Measurements from ENCODE around the gene TBC1D14.

TBC1D14 gene

GRCh38 chr4:7044137-7044930 lies 134.7 kb downstream of the TBC1D14 start:
- DNase-seq (ENCODE audit: low spot score): peak; percentile 22

- DNase-seq (ENCODE audit: low spot score): no peak
Measured at GRCh38 chr4:7045553-7045952, 135.9 kb downstream of the TBC1D14 start.

- DNase-seq (ENCODE audit: low spot score): peak; percentile 41
Measured at GRCh38 chr4:7045961-7046921, 136.6 kb downstream of the TBC1D14 start.

- no peak for DNase-seq (ENCODE audit: low spot score)
Measured at GRCh38 chr4:7046971-7047370, 137.3 kb downstream of the TBC1D14 start.

- no peak for DNase-seq (ENCODE audit: low spot score)
Measured at GRCh38 chr4:7048642-7049041, 139.0 kb downstream of the TBC1D14 start.

- DNase-seq (ENCODE audit: low spot score): no peak
Measured at GRCh38 chr4:7049295-7049694, 139.7 kb downstream of the TBC1D14 start.

- DNase-seq (ENCODE audit: low spot score): no peak
Measured at GRCh38 chr4:7049739-7050138, 140.1 kb downstream of the TBC1D14 start.

GRCh38 chr4:7050481-7051143 lies 141.0 kb downstream of the TBC1D14 start:
- DNase-seq (ENCODE audit: low spot score): no peak

GRCh38 chr4:7051144-7051495 lies 141.5 kb downstream of the TBC1D14 start:
- DNase-seq (ENCODE audit: low spot score): no peak

GRCh38 chr4:7051905-7052304 lies 142.3 kb downstream of the TBC1D14 start:
- no peak for DNase-seq (ENCODE audit: low spot score)

- no peak for DNase-seq (ENCODE audit: low spot score)
Measured at GRCh38 chr4:7052313-7052712, 142.7 kb downstream of the TBC1D14 start.

GRCh38 chr4:7052923-7053715 lies 143.5 kb downstream of the TBC1D14 start:
- DNase-seq (ENCODE audit: low spot score): peak; percentile 45

GRCh38 chr4:7054106-7054880 lies 144.7 kb downstream of the TBC1D14 start:
- no peak for DNase-seq (ENCODE audit: low spot score)

- no peak for DNase-seq (ENCODE audit: low spot score)
Measured at GRCh38 chr4:7055111-7055989, 145.7 kb downstream of the TBC1D14 start.

GRCh38 chr4:7055990-7056325 lies 146.3 kb downstream of the TBC1D14 start:
- DNase-seq (ENCODE audit: low spot score): no peak

GRCh38 chr4:7058792-7059191 lies 149.2 kb downstream of the TBC1D14 start:
- no peak for DNase-seq (ENCODE audit: low spot score)

- no peak for DNase-seq (ENCODE audit: low spot score)
Measured at GRCh38 chr4:7059662-7060061, 150.0 kb downstream of the TBC1D14 start.

GRCh38 chr4:7060346-7061150 lies 150.9 kb downstream of the TBC1D14 start:
- no peak for DNase-seq (ENCODE audit: low spot score)

GRCh38 chr4:7061815-7062214 lies 152.2 kb downstream of the TBC1D14 start:
- no peak for DNase-seq (ENCODE audit: low spot score)

All from GM03348 (cell line).